ENCODE measurements around the gene ZNF408.

Gene ZNF408

DNA sequence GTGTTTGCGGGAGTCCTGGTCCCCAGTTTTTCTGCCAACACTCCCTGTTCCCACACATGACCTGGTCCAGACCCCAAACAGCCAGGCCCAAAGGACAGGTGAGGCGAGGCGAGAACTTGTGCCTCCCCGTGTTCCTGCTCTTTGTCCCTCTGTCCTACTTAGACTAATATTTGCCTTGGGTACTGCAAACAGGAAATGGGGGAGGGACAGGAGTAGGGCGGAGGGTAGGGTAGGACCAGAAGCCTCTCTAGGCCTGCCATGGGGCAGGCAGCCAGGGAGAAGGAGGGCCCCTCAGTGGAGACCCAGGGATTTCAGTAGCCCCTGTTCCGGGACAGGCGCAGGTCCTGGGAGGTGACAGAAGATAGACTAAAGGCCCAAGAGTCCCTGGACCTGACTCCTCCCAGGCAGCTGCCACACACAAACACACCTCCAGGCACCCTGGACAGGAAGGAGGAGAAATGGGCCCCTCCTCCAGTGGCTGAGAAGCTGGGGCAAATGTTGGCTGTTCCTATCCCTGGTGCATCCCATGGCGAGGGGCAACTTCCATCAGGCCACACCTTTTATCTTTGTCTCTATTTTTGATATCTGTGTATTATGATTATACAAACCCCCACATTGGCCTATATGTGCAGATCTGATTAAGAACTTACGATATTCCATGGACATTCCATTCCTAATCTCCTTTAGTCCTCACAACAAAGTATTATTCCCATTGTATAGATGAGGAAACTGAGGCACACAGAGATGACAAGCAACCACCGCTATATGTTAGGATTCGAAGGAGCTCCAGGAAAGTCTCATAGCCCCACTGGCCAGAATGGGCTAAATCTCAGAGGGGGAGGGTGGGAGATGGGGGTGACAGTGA lies 17.6 kb downstream of the ZNF408 start:
- TF ChIP-seq, protein P1, sequence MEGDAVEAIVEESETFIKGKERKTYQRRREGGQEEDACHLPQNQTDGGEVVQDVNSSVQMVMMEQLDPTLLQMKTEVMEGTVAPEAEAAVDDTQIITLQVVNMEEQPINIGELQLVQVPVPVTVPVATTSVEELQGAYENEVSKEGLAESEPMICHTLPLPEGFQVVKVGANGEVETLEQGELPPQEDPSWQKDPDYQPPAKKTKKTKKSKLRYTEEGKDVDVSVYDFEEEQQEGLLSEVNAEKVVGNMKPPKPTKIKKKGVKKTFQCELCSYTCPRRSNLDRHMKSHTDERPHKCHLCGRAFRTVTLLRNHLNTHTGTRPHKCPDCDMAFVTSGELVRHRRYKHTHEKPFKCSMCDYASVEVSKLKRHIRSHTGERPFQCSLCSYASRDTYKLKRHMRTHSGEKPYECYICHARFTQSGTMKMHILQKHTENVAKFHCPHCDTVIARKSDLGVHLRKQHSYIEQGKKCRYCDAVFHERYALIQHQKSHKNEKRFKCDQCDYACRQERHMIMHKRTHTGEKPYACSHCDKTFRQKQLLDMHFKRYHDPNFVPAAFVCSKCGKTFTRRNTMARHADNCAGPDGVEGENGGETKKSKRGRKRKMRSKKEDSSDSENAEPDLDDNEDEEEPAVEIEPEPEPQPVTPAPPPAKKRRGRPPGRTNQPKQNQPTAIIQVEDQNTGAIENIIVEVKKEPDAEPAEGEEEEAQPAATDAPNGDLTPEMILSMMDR (IDR thresholded peaks at IDR 0.05; ENCODE audit: unreplicated experiment in 3 of 3), result no peak

DNA sequence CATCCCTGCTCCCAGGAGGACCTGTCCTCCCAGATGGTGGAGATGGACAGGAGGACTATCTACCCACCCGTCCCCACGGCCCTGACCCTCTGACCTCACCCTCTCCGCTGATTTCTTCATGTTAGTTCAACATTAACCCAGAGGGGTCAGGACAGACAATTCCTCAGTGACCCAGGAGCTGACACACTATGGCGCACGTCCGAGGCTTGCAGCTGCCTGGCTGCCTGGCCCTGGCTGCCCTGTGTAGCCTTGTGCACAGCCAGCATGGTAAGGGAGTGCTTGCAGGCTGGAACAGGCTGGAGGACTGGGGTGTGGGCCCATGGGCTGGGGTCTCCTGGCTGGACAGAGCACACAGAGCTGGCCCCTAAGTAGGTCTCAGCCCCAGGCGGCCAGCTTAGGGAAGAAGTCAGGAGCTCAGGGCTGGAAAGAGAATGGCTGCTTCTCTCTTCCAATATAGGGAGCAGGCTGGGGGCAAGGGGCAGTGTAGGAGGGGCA lies 18.3 kb downstream of the ZNF408 start, which contains the start of gene F2:
F2 (plus strand) TSS at position 166 of the 495 bp plus-strand sequence; CDS start at position 189, 23 bp downstream.
- Mint-ChIP-seq H3K9me3 (no peaks in the 10 kb centered on the region), H3K36me3 (ENCODE audit: low read depth) (no peaks in the 10 kb centered on the region), H3K4me3 (no peak within 1 kb of the TSS), H3K27ac (peak within 1 kb of the TSS in 1 of 3 experiments; percentile 68), H3K4me1 (no peaks in the 10 kb centered on the region), H3K27me3 (ENCODE audit: low read depth) (peaks cover 6% of the 10 kb centered on the region)
- TF ChIP-seq, protein P1 (IDR thresholded peaks at IDR 0.05; ENCODE audit: unreplicated experiment in 3 of 3), result no peak

More for the DNA sequence above, 17.6 kb downstream of the ZNF408 start:
- H3K9me3 Mint-ChIP-seq, result no peaks in the 10 kb centered on the region
- H3K4me1 Mint-ChIP-seq, result no peaks in the 10 kb centered on the region
- H3K4me3 Mint-ChIP-seq, result no peak overlapping the region
- H3K36me3 Mint-ChIP-seq (ENCODE audit: low read depth), result no peaks in the 10 kb centered on the region
- H3K27ac Mint-ChIP-seq, result no peak overlapping the region
- H3K27me3 Mint-ChIP-seq (ENCODE audit: low read depth), result peaks cover 6% of the 10 kb centered on the region

DNA sequence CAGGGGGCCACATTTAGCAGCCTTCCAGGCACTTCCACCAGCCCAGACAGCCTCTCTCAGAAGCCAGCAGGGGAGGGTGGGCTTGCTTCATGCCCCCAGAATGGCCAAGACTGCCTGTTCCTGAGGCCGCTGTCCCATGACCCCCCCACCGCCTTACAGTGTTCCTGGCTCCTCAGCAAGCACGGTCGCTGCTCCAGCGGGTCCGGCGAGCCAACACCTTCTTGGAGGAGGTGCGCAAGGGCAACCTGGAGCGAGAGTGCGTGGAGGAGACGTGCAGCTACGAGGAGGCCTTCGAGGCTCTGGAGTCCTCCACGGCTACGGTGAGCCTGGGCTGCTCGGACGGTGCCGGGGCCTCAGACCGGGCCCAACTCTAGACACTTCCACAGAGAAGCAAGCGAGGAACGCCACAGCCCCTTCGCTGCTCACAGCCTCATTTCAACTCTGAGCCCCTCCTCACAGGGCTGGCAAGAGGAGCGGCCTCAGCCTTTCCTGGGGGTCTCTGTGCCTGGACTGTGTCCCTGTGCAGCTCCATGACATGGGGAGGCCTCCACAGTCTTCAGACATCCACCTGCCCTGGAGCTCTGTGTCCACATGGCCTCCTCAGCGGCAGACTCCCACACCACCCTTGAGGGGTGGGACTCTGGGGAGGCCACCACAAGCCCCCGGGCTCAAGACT lies 18.9 kb downstream of the ZNF408 start:
- no peaks in the 10 kb centered on the region for H3K9me3 Mint-ChIP-seq
- H3K36me3 Mint-ChIP-seq (ENCODE audit: low read depth), result no peaks in the 10 kb centered on the region
- no peak overlapping the region for H3K4me3 Mint-ChIP-seq
- H3K27me3 Mint-ChIP-seq (ENCODE audit: low read depth), result peaks cover 6% of the 10 kb centered on the region
- H3K27ac Mint-ChIP-seq, result peak overlapping the region in 1 of 3 experiments; percentile 68
- no peaks in the 10 kb centered on the region for H3K4me1 Mint-ChIP-seq
- TF ChIP-seq, protein P1 (IDR thresholded peaks at IDR 0.05; ENCODE audit: unreplicated experiment in 3 of 3), result no peak

DNA sequence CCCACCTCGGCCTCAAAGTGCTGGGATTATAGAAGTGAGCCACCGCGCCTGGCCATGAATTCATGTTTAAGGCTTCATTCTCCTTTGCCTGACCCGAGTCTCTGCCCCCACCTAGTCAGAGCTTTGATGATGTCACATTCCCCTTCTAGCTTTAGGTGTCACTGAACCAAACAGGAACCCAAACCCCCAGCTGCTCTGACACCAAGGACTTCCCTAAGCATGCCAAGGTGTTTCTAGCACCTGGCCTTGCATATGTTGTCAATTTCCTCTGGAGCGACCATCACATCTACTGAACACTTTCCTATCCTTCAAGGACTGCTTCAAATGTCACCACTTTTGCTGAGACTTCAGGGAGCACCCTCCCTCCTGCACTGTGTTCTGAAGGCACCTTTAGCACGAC lies 20.5 kb downstream of the ZNF408 start:
- Mint-ChIP-seq H3K27ac (no peak overlapping the region), H3K36me3 (ENCODE audit: low read depth) (no peaks in the 10 kb centered on the region), H3K9me3 (no peaks in the 10 kb centered on the region), H3K4me1 (no peaks in the 10 kb centered on the region), H3K4me3 (no peak overlapping the region), H3K27me3 (ENCODE audit: low read depth) (peaks cover 6% of the 10 kb centered on the region)
- TF ChIP-seq, protein P1 (IDR thresholded peaks at IDR 0.05; ENCODE audit: unreplicated experiment in 3 of 3), result no peak

DNA sequence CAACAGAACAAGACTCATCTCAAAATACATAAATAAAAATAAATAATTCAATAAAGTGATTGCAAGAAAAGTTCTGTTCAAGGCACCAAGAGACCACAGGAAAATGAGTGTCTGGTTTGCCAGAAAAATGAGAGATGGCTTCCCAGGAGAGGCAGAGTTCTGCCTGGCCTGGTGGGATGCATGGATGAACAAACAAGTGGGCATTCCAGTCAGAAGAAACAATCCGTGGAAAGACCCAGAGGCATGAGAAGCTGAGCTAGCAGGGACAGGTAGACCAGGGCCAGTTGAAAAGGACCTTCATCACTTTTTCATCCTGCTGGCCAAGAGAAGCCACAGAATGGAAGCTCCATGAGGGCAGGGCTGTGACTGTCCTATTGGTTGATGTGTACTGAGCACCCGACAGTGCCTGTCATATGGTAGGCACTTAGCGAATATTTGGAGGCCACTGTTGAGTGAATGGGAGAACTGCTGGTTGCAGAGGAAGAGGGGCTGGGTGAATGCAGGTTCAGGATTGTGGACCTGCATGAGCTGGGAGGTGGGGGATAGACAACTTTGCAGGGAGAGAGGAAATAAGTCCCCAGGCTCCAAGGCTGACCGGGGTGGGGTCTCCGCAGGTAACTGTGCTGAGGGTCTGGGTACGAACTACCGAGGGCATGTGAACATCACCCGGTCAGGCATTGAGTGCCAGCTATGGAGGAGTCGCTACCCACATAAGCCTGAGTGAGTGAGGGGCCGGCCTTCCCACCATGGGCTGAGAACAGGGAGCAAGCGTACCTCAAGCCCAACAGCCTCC lies 21.9 kb downstream of the ZNF408 start:
- no peaks in the 10 kb centered on the region for H3K9me3 Mint-ChIP-seq
- no peak overlapping the region for H3K27ac Mint-ChIP-seq
- no peaks in the 10 kb centered on the region for H3K4me1 Mint-ChIP-seq
- no peak overlapping the region for H3K4me3 Mint-ChIP-seq
- H3K27me3 Mint-ChIP-seq (ENCODE audit: low read depth), result peaks cover 6% of the 10 kb centered on the region
- H3K36me3 Mint-ChIP-seq (ENCODE audit: low read depth), result no peaks in the 10 kb centered on the region
- TF ChIP-seq, protein P1 (IDR thresholded peaks at IDR 0.05; ENCODE audit: unreplicated experiment in 3 of 3), result no peak
